Measurements from ENCODE around the gene OR51F2. TPM values are rescaled to one million over a fixed set of nuclear protein-coding genes. Genes with fewer than 3 reads are reported as not detected.
"Not testable (repeated sequence)": the region's sequence is repeated elsewhere in the genome, so short reads cannot be mapped to it uniquely, and the experiment has no call there.

Gene OR51F2, protein sequence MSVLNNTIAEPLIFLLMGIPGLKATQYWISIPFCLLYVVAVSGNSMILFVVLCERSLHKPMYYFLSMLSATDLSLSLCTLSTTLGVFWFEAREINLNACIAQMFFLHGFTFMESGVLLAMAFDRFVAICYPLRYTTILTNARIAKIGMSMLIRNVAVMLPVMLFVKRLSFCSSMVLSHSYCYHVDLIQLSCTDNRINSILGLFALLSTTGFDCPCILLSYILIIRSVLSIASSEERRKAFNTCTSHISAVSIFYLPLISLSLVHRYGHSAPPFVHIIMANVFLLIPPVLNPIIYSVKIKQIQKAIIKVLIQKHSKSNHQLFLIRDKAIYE
- not detected for polyA plus RNA-seq (2013, experiment 1 of 2)
- not detected for polyA plus RNA-seq (2013, experiment 2 of 2)

DNA sequence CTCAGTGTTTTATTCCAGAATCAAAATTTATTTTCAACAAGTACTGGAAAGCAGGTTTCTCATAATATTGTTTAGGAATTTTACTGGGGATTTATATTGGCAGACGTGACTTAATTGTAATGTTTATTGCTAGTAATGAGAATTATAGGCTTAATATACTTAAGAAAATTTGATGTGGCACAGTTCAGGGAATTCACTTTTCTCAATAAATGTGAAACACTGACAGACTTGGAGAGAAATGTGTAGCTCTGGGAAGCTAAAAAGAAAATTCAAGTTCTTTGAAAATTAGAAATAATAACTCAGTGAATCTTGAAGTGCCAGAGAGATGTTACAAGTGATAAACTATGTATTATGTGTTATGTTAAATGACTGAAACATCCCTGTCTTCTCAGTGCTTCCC, at the start of gene OR51F2:
Gene OR51F2, plus strand, starts transcription at position 301 of the 400 bp plus-strand sequence. CDS start 101 bp downstream, outside the sequence.
- Histone ChIP-seq H3K4me3 (ENCODE audit: low read length) (no peak within 1 kb of the TSS), H3K36me3 (ENCODE audit: insufficient read depth, low read length) (no peaks in the 10 kb centered on the region), H3K9ac (ENCODE audit: low read depth, low read length) (no peak within 1 kb of the TSS), H3K27me3 (ENCODE audit: insufficient read depth, low read length) (no peaks in the 10 kb centered on the region), H3K27ac (ENCODE audit: low read depth, low read length) (no peak within 1 kb of the TSS), H3K4me1 (ENCODE audit: insufficient read depth, low read length) (no peaks in the 10 kb centered on the region), H3K9me3 (ENCODE audit: insufficient read depth, low read depth, low read length) (no peaks in the 10 kb centered on the region)
- whole genome bisulfite sequencing: 92% methylated on average over 1 of the region's 1 CpG

DNA sequence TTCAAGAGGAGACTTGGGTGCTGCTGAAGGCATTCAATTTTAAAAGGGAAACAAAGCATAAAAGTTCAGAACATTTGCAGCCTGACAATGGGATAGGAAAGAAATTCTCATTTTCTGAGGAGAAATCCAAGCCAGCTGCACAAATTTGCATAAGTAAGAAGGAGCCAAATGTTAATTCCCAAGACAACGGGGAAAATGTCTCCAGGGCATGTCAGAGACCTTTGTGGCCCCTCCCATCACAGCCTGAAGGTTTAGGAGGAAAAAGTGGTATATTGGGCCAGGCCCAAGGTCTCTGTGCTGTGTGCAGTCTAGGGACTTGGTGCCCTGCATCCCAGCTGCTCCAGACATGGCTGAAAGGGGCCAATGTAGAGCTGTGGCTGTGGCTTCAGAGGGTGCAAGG, 38.7 kb upstream of the OR51F2 start:
- Histone ChIP-seq H3K36me3 (ENCODE audit: insufficient read depth, low read length) (no peaks in the 10 kb centered on the region), H3K4me1 (ENCODE audit: insufficient read depth, low read length) (no peaks in the 10 kb centered on the region), H3K9ac (ENCODE audit: low read depth, low read length) (no peak overlapping the region), H3K27me3 (ENCODE audit: insufficient read depth, low read length) (no peaks in the 10 kb centered on the region), H3K4me3 (ENCODE audit: low read length) (no peak overlapping the region), H3K9me3 (ENCODE audit: insufficient read depth, low read depth, low read length) (0 out of 2 replicates have a peak, but pooled peaks cover 7% of the 10 kb centered on the region), H3K27ac (ENCODE audit: low read depth, low read length) (no peak overlapping the region)
- WGBS: 65% methylated on average over 1 of the region's 1 CpG

DNA sequence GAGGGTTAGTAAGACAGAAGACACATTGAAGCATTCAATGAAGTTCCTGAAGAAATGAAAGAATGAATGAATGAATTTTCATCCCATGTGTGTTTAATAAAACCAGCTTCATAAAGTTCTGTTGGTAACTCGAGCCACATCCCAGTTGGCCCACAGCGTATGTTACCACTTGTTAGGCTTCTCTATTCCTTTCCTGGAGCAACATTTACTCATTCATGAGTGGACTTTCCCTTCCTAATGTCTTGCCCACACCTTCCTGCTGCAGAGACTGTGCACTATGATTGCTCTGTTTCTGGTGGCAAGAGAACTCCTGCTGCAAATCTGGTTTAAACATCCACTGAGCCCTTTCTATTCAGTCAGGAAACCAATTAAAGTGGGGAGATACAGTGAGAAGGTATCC, 23.9 kb upstream of the OR51F2 start:
- H3K9ac ChIP-seq (ENCODE audit: low read depth, low read length): no peak overlapping the region
- no peaks in the 10 kb centered on the region for H3K9me3 ChIP-seq (ENCODE audit: insufficient read depth, low read depth, low read length)
- H3K27ac ChIP-seq (ENCODE audit: low read depth, low read length): no peak overlapping the region
- 92% methylated on average over 1 of the region's 2 CpGs for WGBS
- H3K36me3 ChIP-seq (ENCODE audit: insufficient read depth, low read length): no peaks in the 10 kb centered on the region
- H3K4me1 ChIP-seq (ENCODE audit: insufficient read depth, low read length): no peaks in the 10 kb centered on the region
- H3K4me3 ChIP-seq (ENCODE audit: low read length): no peak overlapping the region
- no peaks in the 10 kb centered on the region for H3K27me3 ChIP-seq (ENCODE audit: insufficient read depth, low read length)

GRCh38 chr11:4798427-4799183, 22.5 kb upstream of the OR51F2 start:
- no peaks in the 10 kb centered on the region for H3K4me1 ChIP-seq (ENCODE audit: insufficient read depth, low read length)
- no peak overlapping the region for H3K4me3 ChIP-seq (ENCODE audit: low read length)
- H3K9ac ChIP-seq (ENCODE audit: low read depth, low read length): no peak overlapping the region
- H3K9me3 ChIP-seq (ENCODE audit: insufficient read depth, low read depth, low read length): no peaks in the 10 kb centered on the region
- no peak overlapping the region for H3K27ac ChIP-seq (ENCODE audit: low read depth, low read length)
- 90% methylated on average over 6 of the region's 6 CpGs for WGBS
- no peaks in the 10 kb centered on the region for H3K27me3 ChIP-seq (ENCODE audit: insufficient read depth, low read length)
- H3K36me3 ChIP-seq (ENCODE audit: insufficient read depth, low read length): no peaks in the 10 kb centered on the region

GRCh38 chr11:4801316-4801715, 19.8 kb upstream of the OR51F2 start:
- not testable (repeated sequence) for H3K27me3 ChIP-seq (ENCODE audit: insufficient read depth, low read length); H3K9ac ChIP-seq (ENCODE audit: low read depth, low read length); H3K27ac ChIP-seq (ENCODE audit: low read depth, low read length); H3K9me3 ChIP-seq (ENCODE audit: insufficient read depth, low read depth, low read length); H3K4me3 ChIP-seq (ENCODE audit: low read length); H3K36me3 ChIP-seq (ENCODE audit: insufficient read depth, low read length); H3K4me1 ChIP-seq (ENCODE audit: insufficient read depth, low read length)
- WGBS: 88% methylated on average over 4 of the region's 5 CpGs

DNA sequence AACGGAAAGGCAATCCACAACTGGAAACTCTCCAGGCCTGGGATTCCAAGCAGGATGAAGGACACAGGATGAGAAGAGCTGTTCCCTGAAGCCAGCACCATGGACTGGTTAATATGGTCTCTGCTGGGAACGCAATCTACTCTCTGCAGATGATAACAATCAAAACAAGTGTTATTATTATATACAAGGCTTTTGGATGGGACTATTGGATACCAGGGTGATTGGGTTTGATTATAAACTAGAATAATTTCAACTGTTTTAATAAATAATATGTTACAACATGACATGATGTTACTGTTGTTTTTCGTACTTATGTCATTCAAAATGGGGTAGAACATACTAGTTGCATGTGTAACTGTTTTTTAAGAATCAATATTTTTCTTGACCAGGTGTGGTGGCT, 16.8 kb upstream of the OR51F2 start, which contains the start of gene OR52R1:
Gene OR52R1, minus strand, starts transcription at position 101 of the 400 bp plus-strand sequence. Its CDS starts 0 bp downstream, at position 101.
- no peak within 1 kb of the TSS for H3K4me3 ChIP-seq (ENCODE audit: low read length)
- no peaks in the 10 kb centered on the region for H3K36me3 ChIP-seq (ENCODE audit: insufficient read depth, low read length)
- H3K9me3 ChIP-seq (ENCODE audit: insufficient read depth, low read depth, low read length): no peaks in the 10 kb centered on the region
- H3K4me1 ChIP-seq (ENCODE audit: insufficient read depth, low read length): no peaks in the 10 kb centered on the region
- no peak within 1 kb of the TSS for H3K27ac ChIP-seq (ENCODE audit: low read depth, low read length)
- H3K27me3 ChIP-seq (ENCODE audit: insufficient read depth, low read length): no peaks in the 10 kb centered on the region
- 92% methylated on average over 2 of the region's 3 CpGs for WGBS
- no peak within 1 kb of the TSS for H3K9ac ChIP-seq (ENCODE audit: low read depth, low read length)

GRCh38 chr11:4808476-4808875, 12.6 kb upstream of the OR51F2 start:
- WGBS: 86% methylated on average over 1 of the region's 1 CpG
- Histone ChIP-seq H3K36me3 (ENCODE audit: insufficient read depth, low read length) (no peaks in the 10 kb centered on the region), H3K4me3 (ENCODE audit: low read length) (no peak overlapping the region), H3K4me1 (ENCODE audit: insufficient read depth, low read length) (no peaks in the 10 kb centered on the region), H3K27ac (ENCODE audit: low read depth, low read length) (no peak overlapping the region), H3K9me3 (ENCODE audit: insufficient read depth, low read depth, low read length) (no peaks in the 10 kb centered on the region), H3K27me3 (ENCODE audit: insufficient read depth, low read length) (no peaks in the 10 kb centered on the region), H3K9ac (ENCODE audit: low read depth, low read length) (no peak overlapping the region)

DNA sequence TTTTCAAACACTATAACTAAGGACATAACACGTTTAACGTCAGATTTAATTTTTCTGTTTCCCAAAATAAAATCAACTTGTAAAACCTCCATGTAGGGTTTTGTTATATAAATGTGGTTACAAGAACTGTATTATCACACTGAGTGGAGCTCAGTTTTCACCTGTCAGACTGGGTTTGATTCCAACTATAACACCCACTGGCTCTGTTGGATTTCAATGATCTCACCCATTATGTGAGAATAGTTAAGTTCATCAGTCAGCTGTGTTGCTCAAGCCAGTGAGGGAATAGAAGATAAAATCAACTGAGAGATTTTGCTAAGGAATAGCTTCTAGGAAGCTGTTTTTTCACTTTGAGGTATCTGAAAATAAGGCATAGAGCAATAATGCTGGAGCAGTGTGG, 11.9 kb upstream of the OR51F2 start:
- Histone ChIP-seq H3K36me3 (ENCODE audit: insufficient read depth, low read length) (no peaks in the 10 kb centered on the region), H3K9ac (ENCODE audit: low read depth, low read length) (no peak overlapping the region)
- 100% methylated on average over 1 of the region's 2 CpGs for WGBS

DNA sequence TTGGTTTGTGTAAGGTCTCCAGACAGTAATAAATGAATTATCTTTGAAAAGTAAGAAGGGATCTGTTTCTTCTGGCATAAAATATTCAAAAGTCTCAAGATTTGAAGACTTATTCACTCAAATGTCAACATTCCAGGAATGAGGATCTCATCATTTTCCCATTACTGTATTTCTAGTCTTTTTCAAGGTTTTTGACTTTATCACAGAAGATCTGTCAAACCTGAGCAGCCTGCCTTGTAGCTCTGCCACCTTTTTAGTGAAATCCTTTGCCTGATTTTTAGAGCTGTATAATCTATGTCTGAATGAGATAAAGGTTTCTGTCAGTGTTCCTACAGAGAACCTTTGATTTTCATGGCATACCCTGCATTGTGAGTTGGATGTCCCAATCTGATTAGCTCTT, 4.0 kb downstream of the OR51F2 start:
- H3K36me3 ChIP-seq (ENCODE audit: insufficient read depth, low read length): no peaks in the 10 kb centered on the region
- no peaks in the 10 kb centered on the region for H3K9me3 ChIP-seq (ENCODE audit: insufficient read depth, low read depth, low read length)
- no peaks in the 10 kb centered on the region for H3K4me1 ChIP-seq (ENCODE audit: insufficient read depth, low read length)
- no peak overlapping the region for H3K4me3 ChIP-seq (ENCODE audit: low read length)
- H3K27ac ChIP-seq (ENCODE audit: low read depth, low read length): no peak overlapping the region
- H3K9ac ChIP-seq (ENCODE audit: low read depth, low read length): no peak overlapping the region
- no peaks in the 10 kb centered on the region for H3K27me3 ChIP-seq (ENCODE audit: insufficient read depth, low read length)

More for the DNA sequence above, 11.9 kb upstream of the OR51F2 start:
- Histone ChIP-seq H3K9me3 (ENCODE audit: insufficient read depth, low read depth, low read length) (no peaks in the 10 kb centered on the region), H3K27ac (ENCODE audit: low read depth, low read length) (no peak overlapping the region), H3K4me3 (ENCODE audit: low read length) (no peak overlapping the region), H3K4me1 (ENCODE audit: insufficient read depth, low read length) (no peaks in the 10 kb centered on the region), H3K27me3 (ENCODE audit: insufficient read depth, low read length) (no peaks in the 10 kb centered on the region)

- Histone ChIP-seq H3K9me3 (ENCODE audit: insufficient read depth, low read depth, low read length) (no peaks in the 10 kb centered on the region), H3K4me3 (ENCODE audit: low read length) (no peak overlapping the region), H3K9ac (ENCODE audit: low read depth, low read length) (no peak overlapping the region), H3K27me3 (ENCODE audit: insufficient read depth, low read length) (no peaks in the 10 kb centered on the region), H3K4me1 (ENCODE audit: insufficient read depth, low read length) (no peaks in the 10 kb centered on the region), H3K36me3 (ENCODE audit: insufficient read depth, low read length) (no peaks in the 10 kb centered on the region), H3K27ac (ENCODE audit: low read depth, low read length) (no peak overlapping the region)
Measured at GRCh38 chr11:4826425-4826824, 5.3 kb downstream of the OR51F2 start.

DNA sequence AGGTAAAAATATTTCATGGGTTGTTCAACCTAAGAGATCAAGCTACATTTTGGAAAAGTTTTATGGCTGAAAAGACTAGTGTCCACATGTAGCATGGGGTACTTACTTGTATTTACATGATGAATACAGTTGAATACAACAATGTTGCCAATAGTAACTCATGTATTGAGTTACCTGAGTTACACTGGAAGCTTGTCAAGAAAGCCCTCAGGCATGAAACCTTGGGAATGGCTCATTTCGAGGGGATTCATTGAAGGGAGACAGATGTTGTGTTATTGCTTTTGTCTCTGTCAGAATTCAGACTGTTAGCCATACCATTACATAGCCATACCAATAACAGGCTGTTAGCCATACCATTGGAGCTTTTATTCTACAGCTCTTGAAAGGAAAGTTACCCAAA, 9.2 kb downstream of the OR51F2 start:
- Histone ChIP-seq H3K4me1 (ENCODE audit: insufficient read depth, low read length) (no peaks in the 10 kb centered on the region), H3K4me3 (ENCODE audit: low read length) (no peak overlapping the region), H3K27me3 (ENCODE audit: insufficient read depth, low read length) (no peaks in the 10 kb centered on the region), H3K27ac (ENCODE audit: low read depth, low read length) (no peak overlapping the region), H3K9me3 (ENCODE audit: insufficient read depth, low read depth, low read length) (no peaks in the 10 kb centered on the region), H3K9ac (ENCODE audit: low read depth, low read length) (no peak overlapping the region), H3K36me3 (ENCODE audit: insufficient read depth, low read length) (no peaks in the 10 kb centered on the region)
- WGBS: 94% methylated on average over 1 of the region's 1 CpG
